ENCODE measurements around the gene SRSF4.

DNA sequence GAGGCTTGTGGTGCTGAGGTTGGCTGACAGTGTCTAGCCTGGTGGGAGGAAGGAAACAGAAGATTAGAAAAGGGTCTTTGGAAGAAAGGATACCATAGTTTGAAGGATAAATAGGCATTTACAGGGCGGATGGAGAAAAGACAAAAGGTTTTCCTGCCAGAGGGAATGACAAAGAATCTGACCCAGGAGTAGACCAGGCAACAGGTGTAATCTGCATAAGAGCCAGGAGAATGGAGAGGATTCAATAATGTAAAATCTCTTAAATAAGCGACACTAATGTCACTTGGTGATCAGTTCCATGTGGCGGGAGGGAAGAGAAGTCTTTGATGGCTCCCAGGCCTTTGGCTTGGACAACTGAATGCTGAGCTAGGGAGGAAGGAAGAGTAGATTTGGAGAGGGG lies 39.6 kb upstream of the SRSF4 start:
- TF ChIP-seq POLR2A (IDR thresholded peaks at IDR 0.05; ENCODE audit: low read depth, low read length) (no peak), POLR2AphosphoS5 (IDR thresholded peaks at IDR 0.05; ENCODE audit: insufficient read depth, low read depth, low read length) (no peak), FOS (IDR thresholded peaks at IDR 0.05; ENCODE audit: borderline replicate concordance, insufficient read depth, low read length) (no peak), EZH2 (IDR thresholded peaks at IDR 0.05; ENCODE audit: borderline replicate concordance, low read depth, low read length, severe bottlenecking) (no peak), MYC (IDR thresholded peaks at IDR 0.05; ENCODE audit: low read depth, low read length) (no peak), JUN (IDR thresholded peaks at IDR 0.05; ENCODE audit: borderline replicate concordance, insufficient read depth, insufficient read length, low read depth) (no peak), GATA2 (IDR thresholded peaks at IDR 0.05; ENCODE audit: insufficient read depth, insufficient read length, low read depth, low read length) (no peak)
- TF ChIP-seq, protein P1, sequence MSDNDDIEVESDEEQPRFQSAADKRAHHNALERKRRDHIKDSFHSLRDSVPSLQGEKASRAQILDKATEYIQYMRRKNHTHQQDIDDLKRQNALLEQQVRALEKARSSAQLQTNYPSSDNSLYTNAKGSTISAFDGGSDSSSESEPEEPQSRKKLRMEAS (IDR thresholded peaks at IDR 0.05; ENCODE audit: insufficient read depth, insufficient read length), result no peak
- TF ChIP-seq, protein P2, sequence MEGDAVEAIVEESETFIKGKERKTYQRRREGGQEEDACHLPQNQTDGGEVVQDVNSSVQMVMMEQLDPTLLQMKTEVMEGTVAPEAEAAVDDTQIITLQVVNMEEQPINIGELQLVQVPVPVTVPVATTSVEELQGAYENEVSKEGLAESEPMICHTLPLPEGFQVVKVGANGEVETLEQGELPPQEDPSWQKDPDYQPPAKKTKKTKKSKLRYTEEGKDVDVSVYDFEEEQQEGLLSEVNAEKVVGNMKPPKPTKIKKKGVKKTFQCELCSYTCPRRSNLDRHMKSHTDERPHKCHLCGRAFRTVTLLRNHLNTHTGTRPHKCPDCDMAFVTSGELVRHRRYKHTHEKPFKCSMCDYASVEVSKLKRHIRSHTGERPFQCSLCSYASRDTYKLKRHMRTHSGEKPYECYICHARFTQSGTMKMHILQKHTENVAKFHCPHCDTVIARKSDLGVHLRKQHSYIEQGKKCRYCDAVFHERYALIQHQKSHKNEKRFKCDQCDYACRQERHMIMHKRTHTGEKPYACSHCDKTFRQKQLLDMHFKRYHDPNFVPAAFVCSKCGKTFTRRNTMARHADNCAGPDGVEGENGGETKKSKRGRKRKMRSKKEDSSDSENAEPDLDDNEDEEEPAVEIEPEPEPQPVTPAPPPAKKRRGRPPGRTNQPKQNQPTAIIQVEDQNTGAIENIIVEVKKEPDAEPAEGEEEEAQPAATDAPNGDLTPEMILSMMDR (IDR thresholded peaks at IDR 0.05; ENCODE audit: extremely low read depth in 1 of 2, insufficient read depth in 1 of 2, low read depth in 1 of 2, low read length in 2 of 2), result no peak
